C4-2B (cell line): ENCODE measurements around the gene ELL.

Source experiments
- H3K27ac ChIP-seq: fragments of 450-650 bp; 2 replicates; pipeline ENCODE4 v1.5.1; 2017
- ZFX ChIP-seq: fragments of 450-650 bp; IDR thresholded peaks from 2 replicates; pipeline ENCODE4 v1.6.1; 2017
- TF ChIP-seq, protein P1 (sequence below): fragments of 450-650 bp; conservative IDR thresholded peaks from 2 replicates; pipeline ENCODE4 v1.5.1; 2017; ENCODE audit warnings: mild to moderate bottlenecking

The ELL gene

GRCh38 chr19:18468517-18468916 lies 53.4 kb downstream of the ELL start:
- no peak overlapping the region for H3K27ac ChIP-seq
- TF ChIP-seq, protein P1, sequence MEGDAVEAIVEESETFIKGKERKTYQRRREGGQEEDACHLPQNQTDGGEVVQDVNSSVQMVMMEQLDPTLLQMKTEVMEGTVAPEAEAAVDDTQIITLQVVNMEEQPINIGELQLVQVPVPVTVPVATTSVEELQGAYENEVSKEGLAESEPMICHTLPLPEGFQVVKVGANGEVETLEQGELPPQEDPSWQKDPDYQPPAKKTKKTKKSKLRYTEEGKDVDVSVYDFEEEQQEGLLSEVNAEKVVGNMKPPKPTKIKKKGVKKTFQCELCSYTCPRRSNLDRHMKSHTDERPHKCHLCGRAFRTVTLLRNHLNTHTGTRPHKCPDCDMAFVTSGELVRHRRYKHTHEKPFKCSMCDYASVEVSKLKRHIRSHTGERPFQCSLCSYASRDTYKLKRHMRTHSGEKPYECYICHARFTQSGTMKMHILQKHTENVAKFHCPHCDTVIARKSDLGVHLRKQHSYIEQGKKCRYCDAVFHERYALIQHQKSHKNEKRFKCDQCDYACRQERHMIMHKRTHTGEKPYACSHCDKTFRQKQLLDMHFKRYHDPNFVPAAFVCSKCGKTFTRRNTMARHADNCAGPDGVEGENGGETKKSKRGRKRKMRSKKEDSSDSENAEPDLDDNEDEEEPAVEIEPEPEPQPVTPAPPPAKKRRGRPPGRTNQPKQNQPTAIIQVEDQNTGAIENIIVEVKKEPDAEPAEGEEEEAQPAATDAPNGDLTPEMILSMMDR = no peak
- no peak for TF ChIP-seq ZFX

DNA sequence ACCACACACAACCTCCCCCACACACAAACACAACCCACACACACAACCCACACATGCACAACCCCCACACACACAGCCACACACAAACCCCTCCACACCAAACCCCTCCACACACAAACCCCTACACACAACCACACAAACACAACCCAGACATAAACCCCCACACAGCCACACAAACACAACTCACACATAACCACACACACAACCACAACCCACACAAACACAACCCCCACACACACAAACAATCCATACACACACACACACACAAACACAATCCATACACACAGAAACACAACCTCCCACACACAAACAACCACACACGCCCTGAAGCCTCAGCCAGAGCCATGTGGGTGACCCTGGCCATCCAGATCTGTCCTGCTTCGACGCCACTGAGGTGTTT lies 53.9 kb downstream of the ELL start:
- no peak for TF ChIP-seq ZFX
- TF ChIP-seq, protein P1 = no peak
- H3K27ac ChIP-seq = no peak overlapping the region

DNA sequence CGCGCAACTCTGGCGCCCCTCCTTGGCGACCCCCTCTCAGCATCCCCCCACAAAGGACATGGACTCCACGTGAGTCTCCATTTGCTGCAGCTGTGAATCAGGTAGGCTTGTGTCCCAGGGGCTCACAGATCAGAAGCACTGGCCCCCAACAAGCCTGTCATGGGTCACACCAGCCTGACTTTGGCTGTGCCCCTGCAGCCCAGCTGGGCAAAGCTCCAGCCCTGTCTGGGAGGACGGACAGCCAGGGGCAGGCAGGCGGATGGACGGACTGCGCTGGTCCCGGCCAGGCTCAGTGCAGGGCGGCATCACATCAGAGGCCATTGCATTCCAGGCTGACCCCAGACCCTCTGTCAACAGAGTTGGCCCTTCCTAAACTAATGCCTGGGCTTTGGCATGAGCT lies 55.5 kb downstream of the ELL start:
- TF ChIP-seq, protein P1 = no peak
- no peak for TF ChIP-seq ZFX
- peak overlapping the region; percentile 72 for H3K27ac ChIP-seq

- H3K27ac ChIP-seq = peak overlapping the region; percentile 72
- TF ChIP-seq ZFX = no peak
- TF ChIP-seq, protein P1 = no peak
Measured at GRCh38 chr19:18465964-18466339, 55.9 kb downstream of the ELL start.

DNA sequence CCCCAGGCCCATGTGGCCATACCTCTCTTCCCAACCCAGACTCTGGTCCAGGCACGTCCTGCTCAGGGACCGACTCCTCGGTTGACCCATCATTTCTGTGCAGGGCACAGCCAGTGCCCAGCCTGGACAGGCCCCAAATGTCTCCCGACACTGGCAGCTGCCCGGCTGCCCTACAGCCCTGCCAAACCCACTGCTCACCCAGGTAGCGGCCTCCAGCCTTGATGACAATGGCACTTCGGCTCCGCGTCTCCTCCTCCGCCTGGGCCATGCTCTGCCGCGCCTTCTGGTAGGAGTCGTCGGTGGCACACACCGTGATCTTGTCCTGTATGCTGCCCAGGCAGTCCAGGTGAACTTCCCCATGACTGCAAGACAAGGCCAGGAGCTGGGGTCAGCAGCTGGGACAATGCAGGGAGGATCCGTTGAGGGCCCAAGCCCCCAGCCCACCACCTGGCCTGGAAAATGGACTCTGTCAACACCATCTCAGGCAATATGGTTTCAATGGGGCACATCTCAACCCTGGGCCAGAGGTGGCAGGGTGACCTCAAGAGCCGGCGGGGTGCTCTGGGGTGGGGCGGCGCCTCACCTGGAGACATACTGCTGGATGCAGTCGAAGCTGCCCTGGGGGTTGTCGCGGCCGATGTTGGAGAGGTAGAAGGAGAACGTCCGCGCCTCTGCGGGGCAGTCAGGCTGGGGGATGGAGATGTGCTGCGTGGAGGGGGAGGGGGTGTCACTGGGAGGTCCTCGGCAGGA lies 56.5 kb downstream of the ELL start:
- TF ChIP-seq ZFX = no peak
- TF ChIP-seq, protein P1 = no peak
- H3K27ac ChIP-seq = peak overlapping the region; percentile 72

DNA sequence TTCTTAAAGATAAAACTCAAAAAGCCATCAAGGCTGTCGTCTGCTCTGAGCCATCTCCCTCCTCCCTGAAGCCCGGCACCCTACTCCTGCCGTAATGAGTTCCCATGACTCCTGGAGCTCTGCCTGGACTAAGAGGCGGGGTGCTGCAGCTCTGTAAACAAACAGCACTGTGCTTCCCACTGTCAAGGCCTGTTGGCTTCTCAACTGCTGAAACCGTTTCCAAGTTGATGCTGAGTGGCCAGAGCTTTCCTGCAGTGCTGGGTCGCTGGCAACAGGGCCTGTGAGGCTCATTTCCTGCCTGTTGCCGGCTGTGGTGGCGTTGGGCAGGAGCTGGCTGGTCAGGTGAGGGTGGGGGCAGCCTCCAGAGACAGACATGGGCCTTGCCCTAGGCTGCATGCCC lies 57.2 kb downstream of the ELL start:
- H3K27ac ChIP-seq = peak overlapping the region; percentile 72

GRCh38 chr19:18461471-18461870 lies 60.4 kb downstream of the ELL start:
- no peak overlapping the region for H3K27ac ChIP-seq

More for the DNA sequence above, 57.2 kb downstream of the ELL start:
- no peak for TF ChIP-seq ZFX
- TF ChIP-seq, protein P1 = no peak

More at GRCh38 chr19:18461471-18461870, 60.4 kb downstream of the ELL start:
- TF ChIP-seq, protein P1 = no peak
- TF ChIP-seq ZFX = no peak
